ENCODE results near the gene ABITRAM. TPM values are rescaled to one million over a fixed set of nuclear protein-coding genes. Genes with fewer than 3 reads are reported as not detected.
A peak's percentile ranks its signal among the peaks of the same experiment; 100 is the strongest.
"Not testable (repeated sequence)": the region's sequence is repeated elsewhere in the genome, so short reads cannot be mapped to it uniquely, and the experiment has no call there.

ABITRAM gene
- polyA plus RNA-seq, 3 donors = 15.9 to 27.5 (median 16.1) TPM

DNA sequence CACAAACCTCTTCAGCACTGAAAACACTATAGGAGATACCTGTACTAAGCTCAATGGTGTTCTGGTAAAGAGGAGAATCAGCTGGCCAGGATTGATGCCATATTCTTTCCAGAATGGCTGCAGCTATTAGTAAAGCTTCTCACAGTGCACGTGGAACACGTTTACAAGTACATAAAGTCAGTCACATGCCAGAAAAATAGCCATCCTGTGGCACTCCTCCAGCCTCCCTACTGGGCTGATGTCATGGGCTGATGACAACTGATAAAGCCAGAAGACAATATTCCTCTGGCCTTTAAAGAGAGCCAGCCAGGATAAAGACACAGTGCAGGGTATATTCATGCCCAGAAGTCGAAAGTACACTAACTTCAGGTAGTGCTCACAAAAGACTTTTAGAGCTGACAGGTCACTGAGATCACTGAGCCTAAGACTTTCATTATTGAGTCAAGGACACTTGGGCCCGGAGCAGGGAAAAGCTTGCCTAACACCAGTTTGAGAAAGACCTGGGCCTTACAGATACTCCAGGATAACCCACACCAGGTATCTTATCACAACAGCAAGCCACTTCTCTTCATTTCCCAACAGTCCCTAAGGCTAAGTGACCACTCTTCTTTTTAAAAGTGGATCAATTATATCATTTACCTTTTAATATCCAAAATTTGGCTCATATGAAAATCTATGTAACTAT lies 29.4 kb downstream of the ABITRAM start:
- Histone ChIP-seq H3K27ac (ENCODE audit: low read depth in 1 of 2, low read length in 2 of 2) (no peak overlapping the region), H3K36me3 (replicated peaks in 1 of 2; ENCODE audit: control insufficient read depth in 1 of 2, insufficient read depth in 2 of 2, low read length in 2 of 2) (no peaks in the 10 kb centered on the region), H3K4me3 (replicated peaks in 1 of 3; ENCODE audit: low read depth in 2 of 3, low read length in 3 of 3) (no peak overlapping the region), H2AFZ (ENCODE audit: insufficient read depth, low read depth, low read length, poor library complexity, severe bottlenecking) (peak overlapping the region; percentile 11), H3K79me2 (ENCODE audit: insufficient read depth, low read length) (no peaks in the 10 kb centered on the region), H3K9me3 (replicated peaks in 1 of 2; ENCODE audit: control insufficient read depth in 1 of 2, insufficient read depth in 1 of 2, low read length in 2 of 2) (no peaks in the 10 kb centered on the region), H3K9ac (ENCODE audit: insufficient read depth, low read length, poor library complexity, severe bottlenecking) (no peak overlapping the region), H3K4me1 (ENCODE audit: control insufficient read depth in 1 of 2, insufficient read depth in 2 of 2, low read length in 2 of 2) (no peaks in the 10 kb centered on the region), H3K4me2 (replicated peaks; ENCODE audit: extremely low read depth, low read length, poor library complexity, severe bottlenecking) (no peak overlapping the region), H3K27me3 (ENCODE audit: control insufficient read depth in 2 of 2, insufficient read depth in 2 of 2, low read length in 2 of 2) (no peaks in the 10 kb centered on the region), H4K20me1 (ENCODE audit: insufficient read depth, low read length) (no peaks in the 10 kb centered on the region)
- DNase-seq = no peak
- intact Hi-C loops (cut with micrococcal nuclease) = no loop called here
- 94% methylated on average over 2 of the region's 4 CpGs for WGBS (ENCODE audit: insufficient coverage)
- Mint-ChIP-seq H3K9me3 (no peaks in the 10 kb centered on the region), H3K27ac (no peak overlapping the region), H3K4me1 (no peaks in the 10 kb centered on the region), H3K36me3 (peaks cover 3 to 20% of the 10 kb centered on the region in 2 donors), H3K4me3 (no peak overlapping the region), H3K27me3 (ENCODE audit: low read depth in 3 of 3) (peaks cover 0 to 3% (median 0%) of the 10 kb centered on the region in 3 donors)
- TF ChIP-seq, protein P1, sequence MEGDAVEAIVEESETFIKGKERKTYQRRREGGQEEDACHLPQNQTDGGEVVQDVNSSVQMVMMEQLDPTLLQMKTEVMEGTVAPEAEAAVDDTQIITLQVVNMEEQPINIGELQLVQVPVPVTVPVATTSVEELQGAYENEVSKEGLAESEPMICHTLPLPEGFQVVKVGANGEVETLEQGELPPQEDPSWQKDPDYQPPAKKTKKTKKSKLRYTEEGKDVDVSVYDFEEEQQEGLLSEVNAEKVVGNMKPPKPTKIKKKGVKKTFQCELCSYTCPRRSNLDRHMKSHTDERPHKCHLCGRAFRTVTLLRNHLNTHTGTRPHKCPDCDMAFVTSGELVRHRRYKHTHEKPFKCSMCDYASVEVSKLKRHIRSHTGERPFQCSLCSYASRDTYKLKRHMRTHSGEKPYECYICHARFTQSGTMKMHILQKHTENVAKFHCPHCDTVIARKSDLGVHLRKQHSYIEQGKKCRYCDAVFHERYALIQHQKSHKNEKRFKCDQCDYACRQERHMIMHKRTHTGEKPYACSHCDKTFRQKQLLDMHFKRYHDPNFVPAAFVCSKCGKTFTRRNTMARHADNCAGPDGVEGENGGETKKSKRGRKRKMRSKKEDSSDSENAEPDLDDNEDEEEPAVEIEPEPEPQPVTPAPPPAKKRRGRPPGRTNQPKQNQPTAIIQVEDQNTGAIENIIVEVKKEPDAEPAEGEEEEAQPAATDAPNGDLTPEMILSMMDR (IDR thresholded peaks at IDR 0.05) = no peak

DNA sequence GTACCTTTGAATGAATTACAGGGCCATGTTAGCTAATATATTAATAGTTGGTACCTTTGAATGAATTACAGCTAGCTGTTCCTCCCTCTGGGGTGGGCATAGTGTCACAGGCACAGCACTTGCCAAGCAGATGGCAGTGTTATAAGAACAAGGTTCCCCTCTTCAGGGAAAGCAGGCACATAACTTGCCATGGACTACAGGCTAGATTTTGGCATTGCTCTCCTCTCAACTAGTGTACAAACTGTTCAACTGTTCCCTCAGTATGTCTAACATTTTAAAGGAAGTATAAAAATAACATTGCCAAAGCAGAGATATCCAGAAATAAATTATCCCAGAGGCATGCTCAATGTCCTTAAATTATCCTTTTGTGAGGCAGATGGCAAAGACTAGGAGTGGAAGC lies 33.7 kb downstream of the ABITRAM start:
- no peak for DNase-seq
- Histone ChIP-seq H3K36me3 (replicated peaks in 1 of 2; ENCODE audit: control insufficient read depth in 1 of 2, insufficient read depth in 2 of 2, low read length in 2 of 2) (no peaks in the 10 kb centered on the region), H3K27ac (ENCODE audit: low read depth in 1 of 2, low read length in 2 of 2) (no peak overlapping the region), H3K4me2 (replicated peaks; ENCODE audit: extremely low read depth, low read length, poor library complexity, severe bottlenecking) (no peak overlapping the region), H3K4me1 (ENCODE audit: control insufficient read depth in 1 of 2, insufficient read depth in 2 of 2, low read length in 2 of 2) (no peaks in the 10 kb centered on the region), H3K9ac (ENCODE audit: insufficient read depth, low read length, poor library complexity, severe bottlenecking) (no peak overlapping the region), H3K27me3 (ENCODE audit: control insufficient read depth in 2 of 2, insufficient read depth in 2 of 2, low read length in 2 of 2) (no peaks in the 10 kb centered on the region), H3K9me3 (replicated peaks in 1 of 2; ENCODE audit: control insufficient read depth in 1 of 2, insufficient read depth in 1 of 2, low read length in 2 of 2) (peaks cover 0 to 3% of the 10 kb centered on the region in 2 donors), H3K4me3 (replicated peaks in 1 of 3; ENCODE audit: low read depth in 2 of 3, low read length in 3 of 3) (no peak overlapping the region), H4K20me1 (ENCODE audit: insufficient read depth, low read length) (no peaks in the 10 kb centered on the region), H2AFZ (ENCODE audit: insufficient read depth, low read depth, low read length, poor library complexity, severe bottlenecking) (no peak overlapping the region), H3K79me2 (ENCODE audit: insufficient read depth, low read length) (no peaks in the 10 kb centered on the region)
- H3K4me3 Mint-ChIP-seq = no peak overlapping the region
- peaks cover 0 to 3% (median 0%) of the 10 kb centered on the region in 3 donors for H3K27me3 Mint-ChIP-seq (ENCODE audit: low read depth in 3 of 3)
- H3K36me3 Mint-ChIP-seq = peaks cover 16 to 24% of the 10 kb centered on the region in 2 donors
- intact Hi-C loops (cut with micrococcal nuclease) = no loop called here
- H3K27ac Mint-ChIP-seq = no peak overlapping the region
- H3K4me1 Mint-ChIP-seq = no peaks in the 10 kb centered on the region
- peaks cover 0 to 9% (median 3%) of the 10 kb centered on the region in 7 donors for H3K9me3 Mint-ChIP-seq
- TF ChIP-seq, protein P1 (IDR thresholded peaks at IDR 0.05) = no peak

DNA sequence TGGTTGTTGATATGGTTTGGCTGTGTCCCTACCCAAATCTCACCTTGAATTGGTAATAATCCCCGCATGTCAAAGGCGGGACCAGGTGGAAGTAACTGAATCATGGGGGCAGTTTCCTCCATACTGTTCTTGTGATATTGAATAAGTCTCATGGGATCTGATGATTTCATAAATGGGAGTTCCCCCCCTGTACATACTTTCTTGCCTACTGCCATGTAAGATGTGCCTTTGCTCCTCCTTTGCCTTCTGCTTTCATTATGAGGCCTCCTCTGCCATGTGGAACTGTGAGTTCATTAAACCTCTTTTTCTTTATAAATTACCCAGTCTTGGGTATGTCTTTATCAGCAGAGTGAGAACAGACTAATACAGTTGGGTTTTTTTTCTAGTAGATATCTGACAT lies 37.2 kb downstream of the ABITRAM start:
- H3K4me3 Mint-ChIP-seq; H3K36me3 ChIP-seq (replicated peaks in 1 of 2; ENCODE audit: control insufficient read depth in 1 of 2, insufficient read depth in 2 of 2, low read length in 2 of 2); H3K9me3 Mint-ChIP-seq; H3K27me3 ChIP-seq (ENCODE audit: control insufficient read depth in 2 of 2, insufficient read depth in 2 of 2, low read length in 2 of 2); H3K27ac ChIP-seq (ENCODE audit: low read depth in 1 of 2, low read length in 2 of 2); H3K4me2 ChIP-seq (replicated peaks; ENCODE audit: extremely low read depth, low read length, poor library complexity, severe bottlenecking); intact Hi-C loops (cut with micrococcal nuclease); H4K20me1 ChIP-seq (ENCODE audit: insufficient read depth, low read length); H2AFZ ChIP-seq (ENCODE audit: insufficient read depth, low read depth, low read length, poor library complexity, severe bottlenecking); H3K9ac ChIP-seq (ENCODE audit: insufficient read depth, low read length, poor library complexity, severe bottlenecking); H3K27me3 Mint-ChIP-seq (ENCODE audit: low read depth in 3 of 3); H3K9me3 ChIP-seq (replicated peaks in 1 of 2; ENCODE audit: control insufficient read depth in 1 of 2, insufficient read depth in 1 of 2, low read length in 2 of 2); H3K4me1 ChIP-seq (ENCODE audit: control insufficient read depth in 1 of 2, insufficient read depth in 2 of 2, low read length in 2 of 2); H3K4me3 ChIP-seq (replicated peaks in 1 of 3; ENCODE audit: low read depth in 2 of 3, low read length in 3 of 3); H3K27ac Mint-ChIP-seq; H3K79me2 ChIP-seq (ENCODE audit: insufficient read depth, low read length); H3K4me1 Mint-ChIP-seq: not testable (repeated sequence)
- WGBS (ENCODE audit: insufficient coverage) = no CpG with 5 or more reads among the region's 2 CpGs
- peaks cover 20 to 21% of the 10 kb centered on the region in 2 donors for H3K36me3 Mint-ChIP-seq
- peak in 1 of 3 donors; percentile 3 for DNase-seq

All from CD14-positive monocyte (primary cell).